ENCODE data around the gene RAB5IF. TPM values are rescaled to one million over a fixed set of nuclear protein-coding genes. Genes with fewer than 3 reads are reported as not detected.

The RAB5IF gene
- total RNA-seq, 1 donor from 2014 or later = 88.5 TPM

Other genes starting within 250 kb of the RAB5IF start
- gene MYL9, start 64.3 kb upstream of the RAB5IF start, total RNA-seq = 1.3 and 2.0 TPM in 2 replicates
- 17.4 and 20.9 TPM in 2 replicates for gene TGIF2, start 32.2 kb upstream of the RAB5IF start, total RNA-seq
- not detected in 2 replicates for gene SLA2, start 40.4 kb downstream of the RAB5IF start, total RNA-seq
- gene NDRG3, start 140.3 kb downstream of the RAB5IF start, total RNA-seq = 18.2 and 21.4 TPM in 2 replicates
- gene DSN1, start 168.0 kb downstream of the RAB5IF start, total RNA-seq = 20.6 and 32.2 TPM in 2 replicates

Measured in pulmonary artery endothelial cell (primary cell).